BLaER1 (cell line): ENCODE measurements around the gene OPALIN.

Experiments
- H3K27ac ChIP-seq: shearing (Covaris generic); formaldehyde crosslinking; 2 replicates; pipeline ENCODE4 v1.8.1; 2022
- H3K27me3 ChIP-seq: shearing (Covaris generic); formaldehyde crosslinking; 2 replicates; pipeline ENCODE4 v1.8.1; 2022
- H3K36me3 ChIP-seq: shearing (Covaris generic); formaldehyde crosslinking; 2 replicates; pipeline ENCODE4 v1.8.1; 2022
- H3K4me1 ChIP-seq: shearing (Covaris generic); formaldehyde crosslinking; 2 replicates; pipeline ENCODE4 v1.8.1; 2022
- H3K4me2 ChIP-seq: shearing (Covaris generic); formaldehyde crosslinking; 2 replicates; pipeline ENCODE4 v1.8.1; 2022
- H3K4me3 ChIP-seq: shearing (Covaris generic); formaldehyde crosslinking; 2 replicates; pipeline ENCODE4 v1.8.1; 2022
- H3K9ac ChIP-seq: shearing (Covaris generic); formaldehyde crosslinking; 2 replicates; pipeline ENCODE4 v1.8.1; 2022
- H3K9me3 ChIP-seq: shearing (Covaris generic); formaldehyde crosslinking; 2 replicates; pipeline ENCODE4 v1.8.1; 2022
- H4K20me1 ChIP-seq: shearing (Covaris generic); formaldehyde crosslinking; 2 replicates; pipeline ENCODE4 v1.8.1; 2022
- Cebpa-rat ChIP-seq: shearing (Covaris generic); IDR thresholded peaks from 2 replicates; pipeline ENCODE4 v1.8.1; 2022

Gene OPALIN

DNA sequence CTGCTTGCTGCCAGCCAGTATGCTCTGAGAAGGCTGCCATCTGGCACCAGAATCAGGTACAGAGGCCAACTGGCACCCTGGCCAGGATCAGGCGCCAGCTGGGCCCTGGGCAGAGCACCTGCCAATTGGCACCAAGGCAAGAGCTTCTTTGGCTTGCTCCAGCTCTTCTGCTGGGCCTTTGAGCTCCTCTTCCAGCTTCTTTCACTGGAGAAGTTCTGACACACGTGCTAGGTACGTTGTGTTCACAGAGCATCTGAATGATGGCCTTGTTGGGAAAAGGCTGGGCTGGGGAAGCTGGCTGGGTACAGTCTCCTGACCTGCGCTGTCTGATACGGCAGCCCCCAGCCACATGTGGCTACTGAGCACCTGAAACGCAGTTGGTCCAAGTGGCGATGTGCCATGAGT is 31.7 kb upstream of the OPALIN start:
- H3K9ac ChIP-seq = no peak overlapping the region
- H3K27me3 ChIP-seq = no peaks in the 10 kb centered on the region
- TF ChIP-seq Cebpa-rat = no peak
- no peak overlapping the region for H3K4me2 ChIP-seq
- H3K27ac ChIP-seq = no peak overlapping the region
- no peaks in the 10 kb centered on the region for H3K36me3 ChIP-seq
- no peak overlapping the region for H3K4me3 ChIP-seq
- H3K9me3 ChIP-seq = no peaks in the 10 kb centered on the region
- H4K20me1 ChIP-seq = no peaks in the 10 kb centered on the region
- no peaks in the 10 kb centered on the region for H3K4me1 ChIP-seq

DNA sequence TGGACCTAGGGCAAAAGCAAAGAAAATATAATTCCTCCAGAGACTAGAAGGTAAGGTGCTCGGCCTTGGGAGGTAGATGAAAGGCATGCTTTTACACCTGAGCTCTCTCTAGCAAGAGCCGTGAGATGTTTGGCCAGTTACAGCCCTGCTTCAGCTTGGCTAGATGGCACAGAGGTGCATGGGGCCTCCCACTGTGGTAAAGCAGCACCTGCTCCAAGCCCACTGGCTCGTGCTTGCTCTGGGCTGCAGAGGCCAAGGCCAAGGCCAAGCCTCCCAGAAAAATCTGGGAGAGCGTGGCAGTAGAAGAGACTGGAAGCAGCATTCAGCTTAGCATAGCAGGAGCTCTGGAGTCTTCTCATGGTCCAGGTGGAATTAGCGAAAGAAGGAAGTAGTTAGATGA is 31.0 kb upstream of the OPALIN start:
- H3K4me3 ChIP-seq = no peak overlapping the region

DNA sequence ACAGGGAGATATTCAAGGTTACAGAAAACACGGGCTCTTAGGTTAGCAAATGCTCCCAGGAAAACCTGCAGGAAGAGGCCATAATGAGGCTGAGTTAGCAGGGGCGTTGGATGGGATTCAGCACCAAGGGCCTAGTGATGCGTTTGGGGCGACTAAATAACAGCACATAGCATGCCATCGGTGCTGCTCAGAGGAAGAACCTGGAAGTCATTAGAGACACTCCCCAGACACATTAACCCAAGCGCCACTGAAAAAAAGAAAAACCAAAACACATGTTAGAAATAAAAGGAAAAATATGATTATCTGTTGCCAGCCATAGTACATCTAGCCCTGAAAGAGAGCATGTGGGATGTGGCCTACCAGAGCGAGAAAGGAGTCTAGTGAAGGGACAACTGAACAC is 28.8 kb upstream of the OPALIN start:
- no peaks in the 10 kb centered on the region for H3K27me3 ChIP-seq
- no peak for TF ChIP-seq Cebpa-rat
- H3K4me2 ChIP-seq = no peak overlapping the region
- H3K27ac ChIP-seq = no peak overlapping the region
- H3K4me1 ChIP-seq = no peaks in the 10 kb centered on the region
- no peak overlapping the region for H3K9ac ChIP-seq
- no peaks in the 10 kb centered on the region for H4K20me1 ChIP-seq
- H3K36me3 ChIP-seq = no peaks in the 10 kb centered on the region
- no peaks in the 10 kb centered on the region for H3K9me3 ChIP-seq
- H3K4me3 ChIP-seq = no peak overlapping the region

More for the DNA sequence above, 31.0 kb upstream of the OPALIN start:
- Histone ChIP-seq H3K4me2 (no peak overlapping the region), H3K9ac (no peak overlapping the region), H3K27me3 (no peaks in the 10 kb centered on the region), H3K4me1 (no peaks in the 10 kb centered on the region), H3K9me3 (no peaks in the 10 kb centered on the region), H3K36me3 (no peaks in the 10 kb centered on the region), H4K20me1 (no peaks in the 10 kb centered on the region), H3K27ac (no peak overlapping the region)
- TF ChIP-seq Cebpa-rat = no peak

DNA sequence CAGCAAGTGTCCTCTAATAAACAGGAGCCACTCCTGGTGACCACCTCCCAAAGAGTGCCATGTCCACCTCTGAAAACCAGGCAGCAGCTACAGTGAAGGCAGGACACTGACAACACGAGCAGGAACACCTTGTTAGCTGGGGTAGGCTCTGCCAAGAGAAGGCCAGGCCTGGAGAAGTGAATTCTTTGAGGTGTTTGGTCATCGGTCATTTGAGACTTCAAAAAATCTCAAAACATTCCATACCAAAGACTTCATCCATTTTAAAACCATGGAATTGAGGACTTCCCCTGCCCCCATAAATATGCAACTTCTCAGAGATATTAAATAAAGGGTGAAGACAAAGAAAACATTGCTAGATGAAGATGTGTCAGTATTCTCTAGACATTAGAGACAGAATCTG is 28.4 kb upstream of the OPALIN start:
- TF ChIP-seq Cebpa-rat = no peak
- no peaks in the 10 kb centered on the region for H4K20me1 ChIP-seq
- no peak overlapping the region for H3K4me3 ChIP-seq
- no peak overlapping the region for H3K9ac ChIP-seq
- no peak overlapping the region for H3K4me2 ChIP-seq
- no peaks in the 10 kb centered on the region for H3K36me3 ChIP-seq
- no peaks in the 10 kb centered on the region for H3K9me3 ChIP-seq
- no peaks in the 10 kb centered on the region for H3K4me1 ChIP-seq
- H3K27me3 ChIP-seq = no peaks in the 10 kb centered on the region
- no peak overlapping the region for H3K27ac ChIP-seq

DNA sequence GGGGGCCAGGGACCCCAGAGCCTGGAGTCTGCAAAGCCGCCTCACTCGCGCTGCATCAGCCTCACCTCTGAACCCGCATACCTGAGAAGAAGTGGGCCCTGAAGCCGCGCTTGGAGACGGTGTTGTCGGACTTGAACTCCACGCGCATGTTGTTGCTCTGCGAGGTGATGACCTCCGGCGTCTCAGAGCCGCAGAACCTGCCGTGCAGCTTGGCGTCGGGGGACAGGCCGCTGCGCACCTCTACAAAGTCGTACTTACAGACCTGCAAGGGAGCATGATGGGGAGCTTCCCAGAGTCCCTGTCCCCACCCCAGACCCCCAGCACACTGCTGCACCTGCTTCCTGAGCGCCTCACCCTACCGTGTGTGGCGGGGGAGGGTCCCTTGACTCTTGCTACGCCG is 25.7 kb upstream of the OPALIN start:
- no peak overlapping the region for H3K9ac ChIP-seq

DNA sequence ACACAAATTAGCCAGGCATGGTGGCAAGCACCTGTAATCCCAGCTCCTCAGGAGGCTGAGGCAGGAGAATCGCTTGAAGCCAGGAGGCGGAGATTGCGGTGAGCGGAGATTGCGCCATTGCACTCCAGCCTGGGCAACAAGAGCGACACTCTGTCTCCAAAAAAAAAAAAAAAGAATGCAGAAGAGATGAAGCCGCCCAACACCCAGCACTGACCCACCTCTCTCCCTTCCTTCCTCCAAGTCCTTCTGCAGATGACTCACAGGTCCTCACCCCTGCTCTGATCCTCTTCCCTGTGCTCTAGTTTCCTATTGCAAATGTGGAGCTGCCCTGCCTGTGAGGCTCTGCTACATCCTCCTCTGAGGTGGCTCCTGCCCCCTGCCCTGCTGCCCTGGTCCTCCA is 22.0 kb upstream of the OPALIN start:
- no peaks in the 10 kb centered on the region for H3K27me3 ChIP-seq
- no peaks in the 10 kb centered on the region for H3K9me3 ChIP-seq
- no peaks in the 10 kb centered on the region for H4K20me1 ChIP-seq
- no peak overlapping the region for H3K9ac ChIP-seq
- H3K4me2 ChIP-seq = no peak overlapping the region
- TF ChIP-seq Cebpa-rat = no peak
- no peak overlapping the region for H3K27ac ChIP-seq
- H3K4me1 ChIP-seq = peaks cover 4% of the 10 kb centered on the region
- H3K4me3 ChIP-seq = no peak overlapping the region
- no peaks in the 10 kb centered on the region for H3K36me3 ChIP-seq

More for the DNA sequence above, 25.7 kb upstream of the OPALIN start:
- no peak overlapping the region for H3K27ac ChIP-seq
- TF ChIP-seq Cebpa-rat = no peak
- H4K20me1 ChIP-seq = no peaks in the 10 kb centered on the region
- H3K4me3 ChIP-seq = no peak overlapping the region
- H3K4me1 ChIP-seq = no peaks in the 10 kb centered on the region
- H3K9me3 ChIP-seq = no peaks in the 10 kb centered on the region
- H3K36me3 ChIP-seq = no peaks in the 10 kb centered on the region
- no peak overlapping the region for H3K4me2 ChIP-seq
- no peaks in the 10 kb centered on the region for H3K27me3 ChIP-seq

DNA sequence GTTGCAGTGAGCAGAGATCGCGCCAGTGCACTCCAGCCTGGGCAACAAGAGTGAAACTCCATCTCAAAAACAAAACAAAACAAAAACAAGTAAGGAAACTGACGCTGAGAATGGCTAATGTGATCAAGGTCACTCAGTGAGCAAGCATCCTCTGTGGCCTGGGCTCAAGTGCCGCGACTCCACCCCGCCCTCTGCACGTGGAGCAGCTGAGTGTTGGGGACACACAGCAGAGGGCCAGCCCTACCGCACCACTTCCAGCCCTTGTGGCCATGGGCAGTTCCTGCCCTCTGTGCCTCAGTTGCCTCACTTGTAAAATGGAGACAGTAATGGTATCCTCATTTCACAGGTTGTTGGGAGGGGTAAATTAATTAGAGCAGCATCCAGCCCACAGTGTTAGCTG is 21.0 kb upstream of the OPALIN start:
- Histone ChIP-seq H3K36me3 (no peaks in the 10 kb centered on the region), H3K9me3 (no peaks in the 10 kb centered on the region), H3K9ac (no peak overlapping the region), H3K4me2 (no peak overlapping the region), H3K27ac (no peak overlapping the region), H3K27me3 (no peaks in the 10 kb centered on the region), H4K20me1 (no peaks in the 10 kb centered on the region), H3K4me3 (no peak overlapping the region), H3K4me1 (peaks cover 14% of the 10 kb centered on the region)
- TF ChIP-seq Cebpa-rat = no peak

DNA sequence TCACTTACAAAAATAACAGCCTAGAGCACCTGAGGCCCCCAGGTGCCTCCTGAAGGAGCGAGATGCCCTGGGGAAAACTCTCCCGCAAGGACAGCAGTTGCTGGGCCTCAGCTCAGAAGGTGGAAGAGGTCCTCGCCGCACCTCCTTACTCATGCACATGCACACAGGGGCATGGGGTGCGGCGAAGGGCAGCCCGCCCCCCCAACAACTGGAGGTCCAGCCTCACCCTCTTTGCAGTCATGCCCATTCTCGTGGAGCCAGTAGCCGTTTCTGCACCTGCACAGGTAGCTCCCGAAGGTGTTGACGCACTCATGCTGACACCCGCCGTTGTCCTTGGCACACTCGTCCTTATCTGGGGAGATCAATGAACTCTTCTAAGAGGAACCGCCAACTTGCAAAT is 19.9 kb upstream of the OPALIN start:
- H3K9ac ChIP-seq = no peak overlapping the region
- H3K9me3 ChIP-seq = no peaks in the 10 kb centered on the region
- H3K27ac ChIP-seq = no peak overlapping the region
- no peaks in the 10 kb centered on the region for H3K27me3 ChIP-seq
- H3K4me2 ChIP-seq = no peak overlapping the region
- H3K4me3 ChIP-seq = no peak overlapping the region
- H4K20me1 ChIP-seq = no peaks in the 10 kb centered on the region; the same call in 1 of the 2 replicates
- TF ChIP-seq Cebpa-rat = no peak
- peaks cover 18% of the 10 kb centered on the region for H3K4me1 ChIP-seq
- no peaks in the 10 kb centered on the region for H3K36me3 ChIP-seq

DNA sequence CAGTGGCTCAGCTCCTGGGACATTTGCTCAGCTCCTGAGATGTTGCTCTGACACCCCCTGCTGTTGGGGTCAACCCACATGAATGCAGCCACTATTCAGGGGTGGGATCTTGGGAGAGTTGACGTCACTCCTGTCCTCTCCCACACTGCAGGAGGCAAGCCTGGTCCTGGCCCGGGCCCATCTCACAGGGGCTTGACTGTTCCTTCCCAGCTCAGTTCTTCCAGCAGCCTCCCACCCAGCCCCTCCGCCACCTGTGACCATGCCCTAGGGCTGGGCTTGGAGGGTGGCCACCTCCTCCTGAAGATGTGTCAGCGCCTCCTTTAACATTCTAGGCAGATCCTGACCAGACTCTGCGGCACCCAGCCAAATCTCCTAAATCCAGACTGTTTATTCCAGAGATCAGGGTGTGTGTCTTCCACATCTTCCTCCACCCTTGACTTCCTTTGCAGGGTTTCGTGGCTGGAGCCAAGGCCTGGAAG is 19.1 kb upstream of the OPALIN start:
- Histone ChIP-seq H3K9ac (no peak overlapping the region), H4K20me1 (no peaks in the 10 kb centered on the region; the same call in 1 of the 2 replicates), H3K9me3 (no peaks in the 10 kb centered on the region), H3K4me1 (peaks cover 18% of the 10 kb centered on the region), H3K36me3 (no peaks in the 10 kb centered on the region), H3K27me3 (no peaks in the 10 kb centered on the region), H3K27ac (no peak overlapping the region), H3K4me3 (no peak overlapping the region), H3K4me2 (no peak overlapping the region)
- no peak for TF ChIP-seq Cebpa-rat

DNA sequence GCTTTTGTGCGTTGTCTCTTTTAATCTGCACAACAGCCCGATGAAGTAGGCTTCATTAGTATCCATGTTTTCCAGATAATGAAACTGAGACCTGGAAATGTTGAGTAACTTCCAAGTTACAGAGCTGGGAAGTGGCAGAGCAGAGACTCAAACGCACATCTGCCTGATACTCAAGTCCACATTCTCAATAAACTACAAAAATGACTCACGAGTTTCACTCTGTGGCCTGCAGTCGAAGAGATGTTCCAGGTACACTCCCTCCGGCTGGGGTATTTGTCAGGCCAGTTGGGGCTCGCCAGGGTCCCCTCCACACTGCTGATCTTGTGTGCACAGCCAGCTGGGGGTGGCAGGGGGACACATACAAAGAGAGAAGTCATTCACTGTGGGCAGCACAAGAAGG is 17.7 kb upstream of the OPALIN start:
- no peak for TF ChIP-seq Cebpa-rat
- Histone ChIP-seq H3K4me1 (peaks cover 29% of the 10 kb centered on the region), H3K9ac (no peak overlapping the region), H4K20me1 (no peaks in the 10 kb centered on the region; the same call in 1 of the 2 replicates), H3K27ac (no peak overlapping the region), H3K27me3 (no peaks in the 10 kb centered on the region), H3K4me2 (peak overlapping the region; percentile 95; the same call in 1 of the 2 replicates), H3K36me3 (no peaks in the 10 kb centered on the region), H3K4me3 (no peak overlapping the region), H3K9me3 (no peaks in the 10 kb centered on the region)
